SK-N-SH (cell line): Measurements from ENCODE around the gene PTPRJ. TPM values are rescaled to one million over a fixed set of nuclear protein-coding genes. Genes with fewer than 3 reads are reported as not detected.

Source experiments
- CTCF ChIA-PET: fragments of 300-600, 350-600 bp; formaldehyde crosslinking; extraction: SDS; loops from one replicate; lab custom pipeline; 2021; lab: Yijun Ruan, JAX
- POLR2A ChIA-PET: fragments of 350-600 bp; sonication (Branson Sonifier 250); formaldehyde crosslinking; extraction: SDS; loops from one replicate; lab custom pipeline; 2020; ENCODE audit warnings: antibody characterized with exemption, inconsistent platforms; lab: Yijun Ruan, JAX
- DNase-seq: peaks from one replicate; pipeline ENCODE4 v3.0.0; 2012
- H2AFZ ChIP-seq: fragments of 200-600 bp; sonication (generic); 2 replicates; pipeline ENCODE4 v1.8.1; 2016; ENCODE audit warnings: antibody characterized with exemption, mild to moderate bottlenecking, low read depth
- H3F3A ChIP-seq: fragments of 200-600 bp; sonication (generic); replicated peaks from 2 replicates; pipeline ENCODE3; 2016; ENCODE audit warnings: antibody characterized with exemption, mild to moderate bottlenecking; ENCODE audit not compliant: insufficient read depth
- H3K27ac ChIP-seq, 2 experiments: fragments of 200-500 bp in 1 of 2; fragments of 200-600 bp in 1 of 2; sonication (Bioruptor generic) in 1 of 2; sonication (generic), shearing (Covaris generic) in 1 of 2; 2 replicates each; pipeline versions ENCODE4 v1.5.1 to v1.6.1; 2014 to 2016; ENCODE audit warnings: low read depth in 2 of 2, inconsistent platforms in 1 of 2, low read length in 1 of 2, mild to moderate bottlenecking in 1 of 2, mixed read lengths in 1 of 2
- H3K27me3 ChIP-seq: fragments of 200-600 bp; sonication (generic), shearing (Covaris generic); 2 replicates; pipeline ENCODE4 v1.6.1; 2016; ENCODE audit warnings: mixed run types; ENCODE audit not compliant: insufficient read depth
- H3K36me3 ChIP-seq, 2 experiments: fragments of 200-500 bp in 1 of 2; fragments of 200-600 bp in 1 of 2; sonication (Bioruptor generic) in 1 of 2; sonication (generic) in 1 of 2; replicated peaks in 1 of 2; 2 replicates each; pipeline versions ENCODE3 to v1.5.1; 2014 to 2016; ENCODE audit warnings: low read length in 1 of 2, mild to moderate bottlenecking in 1 of 2; ENCODE audit not compliant: insufficient read depth in 2 of 2, control insufficient read depth in 1 of 2
- H3K4me1 ChIP-seq, 2 experiments: fragments of 200-500 bp in 1 of 2; fragments of 200-600 bp in 1 of 2; sonication (Bioruptor generic) in 1 of 2; sonication (generic), shearing (Covaris generic) in 1 of 2; 2 replicates each; pipeline versions ENCODE4 v1.5.1 to v1.6.1; 2014 to 2016; ENCODE audit warnings: low read depth in 1 of 2, low read length in 1 of 2, mixed run types in 1 of 2; ENCODE audit not compliant: insufficient read depth in 2 of 2, control insufficient read depth in 1 of 2
- H3K4me2 ChIP-seq: fragments of 200-600 bp; sonication (generic), shearing (Covaris generic); 2 replicates; pipeline ENCODE4 v1.6.1; 2017; ENCODE audit warnings: mixed run types
- H3K4me3 ChIP-seq, 2 experiments: fragments of 200-500 bp in 1 of 2; fragments of 200-600 bp in 1 of 2; sonication (Bioruptor generic) in 1 of 2; sonication (generic), shearing (Covaris generic) in 1 of 2; 2 replicates each; pipeline versions ENCODE4 v1.5.1 to v1.8.1; 2014 to 2016; ENCODE audit warnings: low read depth in 2 of 2, inconsistent platforms in 1 of 2, low read length in 1 of 2, mild to moderate bottlenecking in 1 of 2, mixed read lengths in 1 of 2, moderate library complexity in 1 of 2
- H3K79me2 ChIP-seq: fragments of 200-600 bp; sonication (generic); 2 replicates; pipeline ENCODE4 v1.8.1; 2017; ENCODE audit warnings: mild to moderate bottlenecking; ENCODE audit not compliant: insufficient read depth
- H3K9ac ChIP-seq: fragments of 200-600 bp; sonication (generic); 2 replicates; pipeline ENCODE4 v1.6.1; 2017; ENCODE audit warnings: mixed run types
- H3K9me2 ChIP-seq: fragments of 200-600 bp; sonication (generic); 2 replicates; pipeline ENCODE4 v1.6.1; 2017; ENCODE audit warnings: mixed run types
- H3K9me3 ChIP-seq: fragments of 200-600 bp; sonication (generic); 2 replicates; pipeline ENCODE4 v1.6.1; 2017; ENCODE audit warnings: mixed run types, mild to moderate bottlenecking, moderate library complexity
- H4K20me1 ChIP-seq: fragments of 200-600 bp; sonication (generic); 2 replicates; pipeline ENCODE4 v1.6.1; 2017; ENCODE audit warnings: mild to moderate bottlenecking, mixed run types; ENCODE audit not compliant: insufficient read depth
- CHD2 ChIP-seq: fragments of 150-350 bp; IDR thresholded peaks from 2 replicates; pipeline ENCODE4 v1.6.1; 2018; ENCODE audit warnings: low read length; ENCODE audit not compliant: partially characterized antibody
- EP300 ChIP-seq, 2 experiments: IDR thresholded peaks; 2 replicates each; pipeline versions ENCODE4 v1.4.0 to v1.6.1; 2012; ENCODE audit warnings: borderline replicate concordance in 1 of 2, low read depth in 1 of 2, low read length in 1 of 2
- GABPA ChIP-seq: IDR thresholded peaks from 2 replicates; pipeline ENCODE4 v1.4.0; 2012; ENCODE audit warnings: low read depth, mild to moderate bottlenecking
- GATA2 ChIP-seq: sonication (generic); formaldehyde crosslinking; IDR thresholded peaks from 2 replicates; pipeline ENCODE4 v1.5.0; 2020; ENCODE audit warnings: mild to moderate bottlenecking, missing genetic modification reagents
- IRF3 ChIP-seq: fragments of 150-350 bp; IDR thresholded peaks from 2 replicates; pipeline ENCODE4 v1.6.1; 2016; ENCODE audit warnings: mild to moderate bottlenecking, low read depth, low read length
- JUND ChIP-seq: IDR thresholded peaks from 2 replicates; pipeline ENCODE4 v1.4.0; 2012
- MEF2A ChIP-seq: IDR thresholded peaks from 2 replicates; pipeline ENCODE4 v1.4.0; 2012; ENCODE audit warnings: low read depth, borderline replicate concordance
- MXI1 ChIP-seq: IDR thresholded peaks from 2 replicates; pipeline ENCODE4 v1.6.1; 2012; ENCODE audit warnings: mild to moderate bottlenecking, low read depth, low read length, improper control_type of control experiment
- RAD21 ChIP-seq: IDR thresholded peaks from 2 replicates; pipeline ENCODE4 v1.6.1; 2012; ENCODE audit warnings: mild to moderate bottlenecking, low read length
- REST ChIP-seq: IDR thresholded peaks from 2 replicates; pipeline ENCODE4 v1.6.1; 2012; ENCODE audit warnings: mild to moderate bottlenecking, low read depth, low read length, moderate library complexity
- RFX5 ChIP-seq: IDR thresholded peaks from 2 replicates; pipeline ENCODE4 v1.6.1; 2012; ENCODE audit warnings: mild to moderate bottlenecking, improper control_type of control experiment, low read length
- RXRA ChIP-seq: IDR thresholded peaks from 2 replicates; pipeline ENCODE4 v1.4.0; 2012; ENCODE audit warnings: low read depth, mild to moderate bottlenecking, borderline replicate concordance
- SIN3A ChIP-seq: IDR thresholded peaks from 2 replicates; pipeline ENCODE4 v1.6.1; 2012; ENCODE audit warnings: low read depth, mild to moderate bottlenecking, low read length, moderate library complexity, borderline replicate concordance
- TAF1 ChIP-seq: IDR thresholded peaks from 2 replicates; pipeline ENCODE4 v1.6.1; 2012; ENCODE audit warnings: low read depth, mild to moderate bottlenecking, low read length, moderate library complexity, borderline replicate concordance
- USF1 ChIP-seq: IDR thresholded peaks from 2 replicates; pipeline ENCODE4 v1.4.0; 2012; ENCODE audit warnings: low read depth, borderline replicate concordance
- WGBS: methylation state at CpG from one replicate; pipeline ENCODE4 v1.1.6; 2017; ENCODE audit warnings: low lambda C conversion rate; 5-methylcytosine and 5-hydroxymethylcytosine counted together
- polyA plus RNA-seq, 3 experiments: library from polyadenylated mRNA; depleted of rRNA; stranded (reverse); fragments of >200 nt; gene quantifications; 2 replicates each; pipeline ENCODE4 v1.2.3, GENCODE V29; 2012
- TF ChIP-seq, protein P1 (sequence below): IDR thresholded peaks from 2 replicates; pipeline ENCODE4; 2012
- TF ChIP-seq, protein P2 (sequence below): fragments of 150-350 bp; IDR thresholded peaks from 2 replicates; pipeline ENCODE4 v1.6.1; 2017; ENCODE audit warnings: antibody characterized with exemption, low read length, low read depth, borderline replicate concordance

Gene PTPRJ
- polyA plus RNA-seq, 1 of the 3 experiments (the other 2 are of a cell fraction) = 4.5 TPM

DNA sequence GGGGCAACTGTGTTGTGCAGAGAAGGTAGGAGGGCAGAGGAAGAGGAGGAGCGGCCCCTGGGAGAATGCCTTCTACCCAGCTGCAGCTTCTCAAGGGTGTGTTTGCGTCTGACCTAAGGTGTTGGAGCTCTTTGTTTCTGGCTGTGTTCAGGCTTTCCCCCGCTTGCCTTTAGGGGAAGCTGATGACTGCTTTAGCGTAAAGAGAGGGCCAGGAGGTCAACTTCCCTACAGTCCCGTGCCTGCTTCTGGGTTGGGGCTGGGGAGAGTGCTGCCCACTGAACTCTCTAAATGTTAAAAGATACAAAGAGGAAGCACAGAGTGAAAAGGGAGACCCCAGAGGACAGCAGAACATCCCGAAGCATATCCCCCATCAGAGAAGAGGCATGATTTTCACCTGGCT, 99.2 kb downstream of the PTPRJ start (continued):
- TF ChIP-seq EP300 (IDR thresholded peaks at IDR 0.05; ENCODE audit: borderline replicate concordance in 1 of 2, low read depth in 1 of 2, low read length in 1 of 2) = no peak
- no peak for TF ChIP-seq RFX5
- no peak for TF ChIP-seq REST
- TF ChIP-seq, protein P1, sequence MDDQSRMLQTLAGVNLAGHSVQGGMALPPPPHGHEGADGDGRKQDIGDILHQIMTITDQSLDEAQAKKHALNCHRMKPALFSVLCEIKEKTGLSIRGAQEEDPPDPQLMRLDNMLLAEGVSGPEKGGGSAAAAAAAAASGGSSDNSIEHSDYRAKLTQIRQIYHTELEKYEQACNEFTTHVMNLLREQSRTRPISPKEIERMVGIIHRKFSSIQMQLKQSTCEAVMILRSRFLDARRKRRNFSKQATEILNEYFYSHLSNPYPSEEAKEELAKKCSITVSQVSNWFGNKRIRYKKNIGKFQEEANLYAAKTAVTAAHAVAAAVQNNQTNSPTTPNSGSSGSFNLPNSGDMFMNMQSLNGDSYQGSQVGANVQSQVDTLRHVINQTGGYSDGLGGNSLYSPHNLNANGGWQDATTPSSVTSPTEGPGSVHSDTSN = no peak
- TF ChIP-seq MEF2A = no peak
- no peak for TF ChIP-seq JUND
- TF ChIP-seq, protein P2, sequence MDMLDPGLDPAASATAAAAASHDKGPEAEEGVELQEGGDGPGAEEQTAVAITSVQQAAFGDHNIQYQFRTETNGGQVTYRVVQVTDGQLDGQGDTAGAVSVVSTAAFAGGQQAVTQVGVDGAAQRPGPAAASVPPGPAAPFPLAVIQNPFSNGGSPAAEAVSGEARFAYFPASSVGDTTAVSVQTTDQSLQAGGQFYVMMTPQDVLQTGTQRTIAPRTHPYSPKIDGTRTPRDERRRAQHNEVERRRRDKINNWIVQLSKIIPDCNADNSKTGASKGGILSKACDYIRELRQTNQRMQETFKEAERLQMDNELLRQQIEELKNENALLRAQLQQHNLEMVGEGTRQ = no peak

GRCh38 chr11:48080301-48080861, 100.0 kb downstream of the PTPRJ start:
- H3K9me2 ChIP-seq = no peaks in the 10 kb centered on the region
- CTCF ChIA-PET = interaction anchor here (1.2 kb wide), 1 partner anchor 146 kb away, joined by 4 read pairs; no protein-coding TSS in a partner anchor
- TF ChIP-seq CHD2 (no peak), IRF3 (no peak), GABPA (no peak), REST (no peak), RFX5 (no peak), MXI1 (no peak), RXRA (no peak), SIN3A (no peak), TAF1 (no peak), USF1 (no peak), GATA2 (CRISPR knock-in tag) (no peak), RAD21 (no peak)
- TF ChIP-seq, protein P2 = no peak

More at GRCh38 chr11:48080301-48080861, 100.0 kb downstream of the PTPRJ start:
- Histone ChIP-seq H3K27ac (peak overlapping the region in 1 of 2 experiments; percentile 78; a peak in 2 of 4 replicates), H2AFZ (no peak overlapping the region), H3K4me2 (peak overlapping the region; percentile 46; the same call in 1 of the 2 replicates), H3K9ac (no peak overlapping the region), H3K4me1 (peaks cover 0 to 9% of the 10 kb centered on the region in 2 experiments; a peak in 2 of 4 replicates), H3K9me3 (no peaks in the 10 kb centered on the region), H3K79me2 (peaks cover 75% of the 10 kb centered on the region), H4K20me1 (no peaks in the 10 kb centered on the region), H3K27me3 (no peaks in the 10 kb centered on the region), H3F3A (peaks cover 18% of the 10 kb centered on the region), H3K36me3 (peaks cover 0 to 7% of the 10 kb centered on the region in 2 experiments), H3K4me3 (no peak overlapping the region)
- POLR2A ChIA-PET = no interaction called here
- DNase-seq = no peak
- WGBS = 96% methylated on average over 6 of the region's 6 CpGs
